ENCODE measurements around the gene CATSPERE.
"Not testable (repeated sequence)": the region's sequence is repeated elsewhere in the genome, so short reads cannot be mapped to it uniquely, and the experiment has no call there.

CATSPERE gene

GRCh38 chr1:244666672-244667418, 205.8 kb downstream of the CATSPERE start:
- DNase-seq, result not testable (repeated sequence)

GRCh38 chr1:244667797-244668196, 206.7 kb downstream of the CATSPERE start:
- no peak for DNase-seq

GRCh38 chr1:244672946-244673682, 212.0 kb downstream of the CATSPERE start:
- DNase-seq, result no peak

- no peak for DNase-seq
These were observed 213.4 kb downstream of the CATSPERE start for GRCh38 chr1:244674446-244674845.

- no peak for DNase-seq
These were observed 214.1 kb downstream of the CATSPERE start for GRCh38 chr1:244675167-244675566.

- DNase-seq, result no peak
These were observed 217.6 kb downstream of the CATSPERE start for GRCh38 chr1:244678697-244679096.

GRCh38 chr1:244680667-244681066, 219.6 kb downstream of the CATSPERE start:
- no peak for DNase-seq

- DNase-seq, result not testable (repeated sequence)
These were observed 221.0 kb downstream of the CATSPERE start for GRCh38 chr1:244682087-244682486.
